Bronchial epithelial cell (primary cell): Measurements from ENCODE around the gene TNK2. TPM values are rescaled to one million over a fixed set of nuclear protein-coding genes. Genes with fewer than 3 reads are reported as not detected.

Experiments
- DNase-seq: peaks from one replicate; pipeline ENCODE4 v3.0.0-alpha.2; 2010; ENCODE audit warnings: low read depth
- FAIRE-seq: peaks from 2 replicates; lab custom pipeline; 2011; peaks lifted over from hg19 to GRCh38; lab: Jason Lieb, UNC
- H3K27me3 ChIP-seq: 2 replicates; pipeline ENCODE4 v1.5.1; 2011; ENCODE audit warnings: low read length; ENCODE audit not compliant: control insufficient read depth, insufficient read depth
- H3K36me3 ChIP-seq: 2 replicates; pipeline ENCODE4 v1.5.1; 2011; ENCODE audit warnings: low read length; ENCODE audit not compliant: control insufficient read depth, insufficient read depth
- H3K4me3 ChIP-seq: 2 replicates; pipeline ENCODE4 v1.5.1; 2011; ENCODE audit warnings: mild to moderate bottlenecking, low read depth, low read length, control low read depth
- CTCF ChIP-seq: IDR thresholded peaks from 2 replicates; pipeline ENCODE4 v1.5.1; 2011; ENCODE audit warnings: mild to moderate bottlenecking, moderate library complexity, low read length, control low read depth, inconsistent platforms; ENCODE audit not compliant: insufficient read depth, severe bottlenecking
- total RNA-seq: library from RNA; depleted of rRNA; stranded (reverse); fragments of >200 nt; gene quantifications from 2 replicates; pipeline ENCODE4 v1.2.1, GENCODE V29; 2014

TNK2 gene
- total RNA-seq, 1 donor from 2014 or later: 6.3 TPM

- TF ChIP-seq CTCF: no peak
- peaks cover 38% of the 10 kb centered on the region for H3K36me3 ChIP-seq
Observed at GRCh38 chr3:195883160-195883559, 25.2 kb downstream of the TNK2 start.

GRCh38 chr3:195882002-195882441 is 26.3 kb downstream of the TNK2 start:
- peaks cover 41% of the 10 kb centered on the region for H3K36me3 ChIP-seq
- TF ChIP-seq CTCF: no peak
- H3K27me3 ChIP-seq: no peaks in the 10 kb centered on the region
- FAIRE-seq (no peak), DNase-seq (no peak)
- no peak overlapping the region for H3K4me3 ChIP-seq

More at GRCh38 chr3:195883160-195883559, 25.2 kb downstream of the TNK2 start:
- no peak overlapping the region for H3K4me3 ChIP-seq
- FAIRE-seq (no peak), DNase-seq (no peak)
- H3K27me3 ChIP-seq: no peaks in the 10 kb centered on the region

- Histone ChIP-seq H3K36me3 (peaks cover 39% of the 10 kb centered on the region), H3K27me3 (no peaks in the 10 kb centered on the region), H3K4me3 (no peak overlapping the region)
- TF ChIP-seq CTCF: no peak
- DNase-seq (no peak), FAIRE-seq (no peak)
Observed at GRCh38 chr3:195881276-195881988, 26.9 kb downstream of the TNK2 start.

GRCh38 chr3:195880037-195880431 is 28.3 kb downstream of the TNK2 start:
- no peaks in the 10 kb centered on the region for H3K27me3 ChIP-seq
- FAIRE-seq (no peak), DNase-seq (no peak)
- no peak overlapping the region for H3K4me3 ChIP-seq
- H3K36me3 ChIP-seq: peaks cover 35% of the 10 kb centered on the region
- TF ChIP-seq CTCF: no peak

GRCh38 chr3:195879416-195880036 is 28.8 kb downstream of the TNK2 start:
- Histone ChIP-seq H3K4me3 (no peak overlapping the region), H3K27me3 (no peaks in the 10 kb centered on the region), H3K36me3 (peaks cover 31% of the 10 kb centered on the region)
- no peak for TF ChIP-seq CTCF
- FAIRE-seq (no peak), DNase-seq (no peak)
